ENCODE results near the gene RHBDD2. TPM values are rescaled to one million over a fixed set of nuclear protein-coding genes. Genes with fewer than 3 reads are reported as not detected.

Gene RHBDD2
- total and polyA plus RNA-seq, 9 of the 15 experiments (the other 6 are each of a cell fraction or from before 2014, with no cell fraction given), result 3.3 to 36.7 (median 17.9) TPM

DNA sequence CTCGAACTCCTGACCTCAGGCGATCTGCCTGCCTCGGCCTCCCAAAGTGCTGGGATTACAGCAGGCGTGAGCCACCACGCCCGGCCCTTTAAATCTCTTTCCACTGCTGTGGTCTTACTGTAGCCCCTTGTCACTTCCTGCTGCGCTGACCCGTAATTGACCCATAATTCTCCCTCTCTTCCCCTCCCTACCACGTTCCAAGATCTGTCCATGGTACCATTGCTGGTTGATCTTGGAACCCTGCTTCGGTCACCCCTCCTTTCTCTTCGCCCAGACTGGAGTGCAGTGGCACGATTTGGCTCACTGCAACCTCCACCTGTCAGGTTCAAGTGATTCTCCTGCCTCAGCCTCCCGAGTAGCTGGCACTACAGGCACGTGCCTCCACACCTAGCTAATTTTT, 42.6 kb downstream of the RHBDD2 start (continued):
- TF ChIP-seq, protein P1, sequence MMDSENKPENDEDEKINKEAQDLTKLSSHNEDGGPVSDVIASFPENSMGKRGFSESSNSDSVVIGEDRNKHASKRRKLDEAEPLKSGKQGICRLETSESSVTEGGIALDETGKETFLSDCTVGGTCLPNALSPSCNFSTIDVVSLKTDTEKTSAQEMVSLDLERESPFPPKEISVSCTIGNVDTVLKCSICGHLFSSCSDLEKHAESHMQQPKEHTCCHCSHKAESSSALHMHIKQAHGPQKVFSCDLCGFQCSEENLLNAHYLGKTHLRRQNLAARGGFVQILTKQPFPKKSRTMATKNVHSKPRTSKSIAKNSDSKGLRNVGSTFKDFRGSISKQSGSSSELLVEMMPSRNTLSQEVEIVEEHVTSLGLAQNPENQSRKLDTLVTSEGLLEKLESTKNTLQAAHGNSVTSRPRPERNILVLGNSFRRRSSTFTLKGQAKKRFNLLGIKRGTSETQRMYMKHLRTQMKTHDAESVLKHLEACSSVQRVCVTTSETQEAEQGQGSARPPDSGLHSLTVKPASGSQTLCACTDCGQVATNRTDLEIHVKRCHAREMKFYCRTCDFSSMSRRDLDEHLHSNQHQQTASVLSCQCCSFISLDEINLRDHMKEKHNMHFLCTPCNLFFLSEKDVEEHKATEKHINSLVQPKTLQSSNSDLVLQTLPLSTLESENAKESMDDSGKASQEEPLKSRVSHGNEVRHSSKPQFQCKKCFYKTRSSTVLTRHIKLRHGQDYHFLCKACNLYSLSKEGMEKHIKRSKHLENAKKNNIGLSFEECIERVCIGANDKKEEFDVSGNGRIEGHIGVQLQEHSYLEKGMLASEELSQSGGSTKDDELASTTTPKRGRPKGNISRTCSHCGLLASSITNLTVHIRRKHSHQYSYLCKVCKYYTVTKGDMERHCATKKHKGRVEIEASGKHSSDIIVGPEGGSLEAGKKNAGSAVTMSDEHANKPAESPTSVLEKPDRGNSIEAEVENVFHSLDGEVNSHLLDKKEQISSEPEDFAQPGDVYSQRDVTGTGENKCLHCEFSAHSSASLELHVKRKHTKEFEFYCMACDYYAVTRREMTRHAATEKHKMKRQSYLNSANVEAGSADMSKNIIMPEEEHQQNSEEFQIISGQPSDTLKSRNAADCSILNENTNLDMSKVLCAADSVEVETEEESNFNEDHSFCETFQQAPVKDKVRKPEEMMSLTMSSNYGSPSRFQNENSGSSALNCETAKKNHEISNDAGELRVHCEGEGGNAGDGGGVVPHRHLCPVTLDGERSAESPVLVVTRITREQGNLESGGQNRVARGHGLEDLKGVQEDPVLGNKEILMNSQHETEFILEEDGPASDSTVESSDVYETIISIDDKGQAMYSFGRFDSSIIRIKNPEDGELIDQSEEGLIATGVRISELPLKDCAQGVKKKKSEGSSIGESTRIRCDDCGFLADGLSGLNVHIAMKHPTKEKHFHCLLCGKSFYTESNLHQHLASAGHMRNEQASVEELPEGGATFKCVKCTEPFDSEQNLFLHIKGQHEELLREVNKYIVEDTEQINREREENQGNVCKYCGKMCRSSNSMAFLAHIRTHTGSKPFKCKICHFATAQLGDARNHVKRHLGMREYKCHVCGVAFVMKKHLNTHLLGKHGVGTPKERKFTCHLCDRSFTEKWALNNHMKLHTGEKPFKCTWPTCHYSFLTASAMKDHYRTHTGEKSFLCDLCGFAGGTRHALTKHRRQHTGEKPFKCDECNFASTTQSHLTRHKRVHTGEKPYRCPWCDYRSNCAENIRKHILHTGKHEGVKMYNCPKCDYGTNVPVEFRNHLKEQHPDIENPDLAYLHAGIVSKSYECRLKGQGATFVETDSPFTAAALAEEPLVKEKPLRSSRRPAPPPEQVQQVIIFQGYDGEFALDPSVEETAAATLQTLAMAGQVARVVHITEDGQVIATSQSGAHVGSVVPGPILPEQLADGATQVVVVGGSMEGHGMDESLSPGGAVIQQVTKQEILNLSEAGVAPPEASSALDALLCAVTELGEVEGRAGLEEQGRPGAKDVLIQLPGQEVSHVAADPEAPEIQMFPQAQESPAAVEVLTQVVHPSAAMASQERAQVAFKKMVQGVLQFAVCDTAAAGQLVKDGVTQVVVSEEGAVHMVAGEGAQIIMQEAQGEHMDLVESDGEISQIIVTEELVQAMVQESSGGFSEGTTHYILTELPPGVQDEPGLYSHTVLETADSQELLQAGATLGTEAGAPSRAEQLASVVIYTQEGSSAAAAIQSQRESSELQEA (IDR thresholded peaks at IDR 0.05; ENCODE audit: low read depth), result no peak
- TF ChIP-seq, protein P2, sequence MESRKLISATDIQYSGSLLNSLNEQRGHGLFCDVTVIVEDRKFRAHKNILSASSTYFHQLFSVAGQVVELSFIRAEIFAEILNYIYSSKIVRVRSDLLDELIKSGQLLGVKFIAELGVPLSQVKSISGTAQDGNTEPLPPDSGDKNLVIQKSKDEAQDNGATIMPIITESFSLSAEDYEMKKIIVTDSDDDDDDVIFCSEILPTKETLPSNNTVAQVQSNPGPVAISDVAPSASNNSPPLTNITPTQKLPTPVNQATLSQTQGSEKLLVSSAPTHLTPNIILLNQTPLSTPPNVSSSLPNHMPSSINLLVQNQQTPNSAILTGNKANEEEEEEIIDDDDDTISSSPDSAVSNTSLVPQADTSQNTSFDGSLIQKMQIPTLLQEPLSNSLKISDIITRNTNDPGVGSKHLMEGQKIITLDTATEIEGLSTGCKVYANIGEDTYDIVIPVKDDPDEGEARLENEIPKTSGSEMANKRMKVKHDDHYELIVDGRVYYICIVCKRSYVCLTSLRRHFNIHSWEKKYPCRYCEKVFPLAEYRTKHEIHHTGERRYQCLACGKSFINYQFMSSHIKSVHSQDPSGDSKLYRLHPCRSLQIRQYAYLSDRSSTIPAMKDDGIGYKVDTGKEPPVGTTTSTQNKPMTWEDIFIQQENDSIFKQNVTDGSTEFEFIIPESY (CRISPR knock-in tag; IDR thresholded peaks at IDR 0.05), result no peak
- no peak for TF ChIP-seq GATAD2B (IDR thresholded peaks at IDR 0.05; ENCODE audit: borderline replicate concordance)
- TF ChIP-seq SIN3B (IDR thresholded peaks at IDR 0.05; ENCODE audit: low read depth), result no peak
- no peak for TF ChIP-seq ZNF586 (CRISPR knock-in tag; conservative IDR thresholded peaks at IDR 0.05)
- TF ChIP-seq HDAC1 (IDR thresholded peaks at IDR 0.05), result peak in 1 of 2 experiments; percentile 63; a peak in 2 of 4 replicates
- no peak for TF ChIP-seq CREB1 (IDR thresholded peaks at IDR 0.05)
- no peak for TF ChIP-seq CREB1 (CRISPR knock-in tag; IDR thresholded peaks at IDR 0.05)
- TF ChIP-seq, protein P3, sequence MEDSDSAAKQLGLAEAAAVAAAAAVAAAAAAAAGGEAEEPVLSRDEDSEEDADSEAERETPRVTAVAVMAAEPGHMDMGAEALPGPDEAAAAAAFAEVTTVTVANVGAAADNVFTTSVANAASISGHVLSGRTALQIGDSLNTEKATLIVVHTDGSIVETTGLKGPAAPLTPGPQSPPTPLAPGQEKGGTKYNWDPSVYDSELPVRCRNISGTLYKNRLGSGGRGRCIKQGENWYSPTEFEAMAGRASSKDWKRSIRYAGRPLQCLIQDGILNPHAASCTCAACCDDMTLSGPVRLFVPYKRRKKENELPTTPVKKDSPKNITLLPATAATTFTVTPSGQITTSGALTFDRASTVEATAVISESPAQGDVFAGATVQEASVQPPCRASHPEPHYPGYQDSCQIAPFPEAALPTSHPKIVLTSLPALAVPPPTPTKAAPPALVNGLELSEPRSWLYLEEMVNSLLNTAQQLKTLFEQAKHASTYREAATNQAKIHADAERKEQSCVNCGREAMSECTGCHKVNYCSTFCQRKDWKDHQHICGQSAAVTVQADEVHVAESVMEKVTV (CRISPR knock-in tag; IDR thresholded peaks at IDR 0.05), result no peak
- TF ChIP-seq, protein P4, sequence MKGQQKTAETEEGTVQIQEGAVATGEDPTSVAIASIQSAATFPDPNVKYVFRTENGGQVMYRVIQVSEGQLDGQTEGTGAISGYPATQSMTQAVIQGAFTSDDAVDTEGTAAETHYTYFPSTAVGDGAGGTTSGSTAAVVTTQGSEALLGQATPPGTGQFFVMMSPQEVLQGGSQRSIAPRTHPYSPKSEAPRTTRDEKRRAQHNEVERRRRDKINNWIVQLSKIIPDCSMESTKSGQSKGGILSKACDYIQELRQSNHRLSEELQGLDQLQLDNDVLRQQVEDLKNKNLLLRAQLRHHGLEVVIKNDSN (CRISPR knock-in tag; IDR thresholded peaks at IDR 0.05), result no peak
- no peak for TF ChIP-seq SUPT5H (IDR thresholded peaks at IDR 0.05)
- peak; percentile 23 for TF ChIP-seq TBP (optimal IDR thresholded peaks at IDR 0.05; ENCODE audit: low read depth, low read length)
- TF ChIP-seq KLF6 (CRISPR knock-in tag; IDR thresholded peaks at IDR 0.05; ENCODE audit: borderline replicate concordance), result no peak
- no peak for TF ChIP-seq BCOR (IDR thresholded peaks at IDR 0.05)
- TF ChIP-seq CREBBP (IDR thresholded peaks at IDR 0.05; ENCODE audit: low read depth, low read length), result no peak

Data from K562 (cell line).